HepG2 (cell line): ENCODE results near the gene RICTOR. TPM values are rescaled to one million over a fixed set of nuclear protein-coding genes. Genes with fewer than 3 reads are reported as not detected.

Experiments
- ATF7-NPFF ChIP-seq: sonication (generic); formaldehyde crosslinking; IDR thresholded peaks from 2 replicates; pipeline ENCODE4 v1.8.1; 2023; ENCODE audit warnings: mild to moderate bottlenecking, low read depth, missing genetic modification reagents, moderate library complexity
- BRCA1 ChIP-seq: sonication (generic); formaldehyde crosslinking; IDR thresholded peaks from 2 replicates; pipeline ENCODE4 v1.4.0; 2020; ENCODE audit warnings: missing genetic modification reagents
- CAMTA2 ChIP-seq: sonication (generic); formaldehyde crosslinking; IDR thresholded peaks from 2 replicates; pipeline ENCODE4 v1.4.0; 2020; ENCODE audit warnings: mild to moderate bottlenecking, missing genetic modification reagents, borderline replicate concordance
- CEBPB ChIP-seq: IDR thresholded peaks from 2 replicates; pipeline ENCODE4 v1.6.1; 2011; ENCODE audit warnings: low read depth, low read length, improper control_type of control experiment, borderline replicate concordance
- CREB1 ChIP-seq, 2 experiments: fragments of 450-650 bp in 1 of 2; IDR thresholded peaks; 2 replicates each; pipeline ENCODE4 v1.6.1; 2016 to 2017; ENCODE audit warnings: control low read depth in 1 of 2, mild to moderate bottlenecking in 1 of 2, missing compliant biosample characterization in 1 of 2, missing genetic modification characterization in 1 of 2
- ELF3 ChIP-seq: IDR thresholded peaks from 2 replicates; pipeline ENCODE4 v1.6.1; 2016; ENCODE audit warnings: missing genetic modification reagents, missing compliant biosample characterization
- ERF ChIP-seq: IDR thresholded peaks from 2 replicates; pipeline ENCODE4 v1.6.1; 2018; ENCODE audit warnings: missing biosample characterization, missing genetic modification reagents
- HIVEP1 ChIP-seq: sonication (generic); formaldehyde crosslinking; IDR thresholded peaks from 2 replicates; pipeline ENCODE4 v1.4.0; 2020; ENCODE audit warnings: mild to moderate bottlenecking, missing genetic modification reagents
- HMG20A ChIP-seq: IDR thresholded peaks from 2 replicates; pipeline ENCODE4 v1.6.1; 2016; ENCODE audit warnings: borderline replicate concordance
- HOXA5 ChIP-seq: sonication (generic); formaldehyde crosslinking; IDR thresholded peaks from 2 replicates; pipeline ENCODE4 v1.4.0; 2020; ENCODE audit warnings: missing genetic modification reagents
- HOXA9 ChIP-seq: sonication (generic); formaldehyde crosslinking; IDR thresholded peaks from 2 replicates; pipeline ENCODE4 v1.8.1; 2022; ENCODE audit warnings: missing genetic modification reagents, mild to moderate bottlenecking, moderate library complexity, borderline replicate concordance
- HOXD1 ChIP-seq: sonication (generic); formaldehyde crosslinking; IDR thresholded peaks from 2 replicates; pipeline ENCODE4 v1.5.0; 2020; ENCODE audit warnings: missing genetic modification reagents
- KDM5B ChIP-seq: sonication (generic); formaldehyde crosslinking; IDR thresholded peaks from 2 replicates; pipeline ENCODE4 v1.4.0; 2020; ENCODE audit warnings: missing genetic modification reagents, mild to moderate bottlenecking, borderline replicate concordance
- MTA1 ChIP-seq: sonication (generic); formaldehyde crosslinking; IDR thresholded peaks from 2 replicates; pipeline ENCODE4 v1.4.0; 2020; ENCODE audit warnings: missing genetic modification reagents, mild to moderate bottlenecking, borderline replicate concordance
- MXD4 ChIP-seq: IDR thresholded peaks from 2 replicates; pipeline ENCODE4 v1.6.1; 2016; ENCODE audit warnings: mild to moderate bottlenecking, missing biosample characterization, missing genetic modification reagents
- MYC ChIP-seq: sonication (generic); formaldehyde crosslinking; IDR thresholded peaks from 2 replicates; pipeline ENCODE4 v1.9.0; 2021; ENCODE audit warnings: missing genetic modification reagents, borderline replicate concordance
- NRL ChIP-seq: sonication (generic); formaldehyde crosslinking; IDR thresholded peaks from 2 replicates; pipeline ENCODE4 v1.5.0; 2020; ENCODE audit warnings: missing genetic modification reagents, mild to moderate bottlenecking, moderate library complexity, borderline replicate concordance
- RBFOX2 ChIP-seq: fragments of 200-400 bp; formaldehyde crosslinking; IDR thresholded peaks from 2 replicates; pipeline ENCODE4 v1.6.1; 2017; ENCODE audit warnings: low read depth, mild to moderate bottlenecking, low read length
- SMAD9 ChIP-seq: sonication (generic); formaldehyde crosslinking; IDR thresholded peaks from 2 replicates; pipeline ENCODE4 v1.5.1; 2020; ENCODE audit warnings: mild to moderate bottlenecking, missing genetic modification reagents
- SOX6 ChIP-seq, 2 experiments: fragments of 450-650 bp in 1 of 2; sonication (generic) in 1 of 2; formaldehyde crosslinking in 1 of 2; IDR thresholded peaks; 2 replicates each; pipeline versions ENCODE4 v1.4.0 to v1.6.1; 2017 to 2020; ENCODE audit warnings: antibody characterized with exemption in 1 of 2, mild to moderate bottlenecking in 1 of 2, missing genetic modification reagents in 1 of 2
- TAF1 ChIP-seq: sonication (generic); formaldehyde crosslinking; IDR thresholded peaks from 2 replicates; pipeline ENCODE4 v1.4.0; 2020; ENCODE audit warnings: missing genetic modification reagents
- ZBTB21 ChIP-seq: sonication (generic); formaldehyde crosslinking; IDR thresholded peaks from 2 replicates; pipeline ENCODE4 v1.4.0; 2020; ENCODE audit warnings: missing genetic modification reagents
- ZFP36 ChIP-seq: fragments of 150-350 bp; IDR thresholded peaks from 2 replicates; pipeline ENCODE4 v1.6.1; 2018; ENCODE audit warnings: borderline replicate concordance, low read length, low read depth; ENCODE audit not compliant: partially characterized antibody
- ZMYM4 ChIP-seq: sonication (generic); formaldehyde crosslinking; IDR thresholded peaks from 2 replicates; pipeline ENCODE4 v1.8.1; 2023; ENCODE audit warnings: mild to moderate bottlenecking, missing genetic modification reagents
- ZNF121 ChIP-seq: sonication (generic); formaldehyde crosslinking; IDR thresholded peaks from 2 replicates; pipeline ENCODE4 v1.5.0; 2020; ENCODE audit warnings: mild to moderate bottlenecking, missing genetic modification reagents
- ZNF143 ChIP-seq: sonication (generic); formaldehyde crosslinking; IDR thresholded peaks from 2 replicates; pipeline ENCODE4 v1.4.0; 2020; ENCODE audit warnings: missing genetic modification reagents
- ZNF274 ChIP-seq: sonication (generic); formaldehyde crosslinking; IDR thresholded peaks from 2 replicates; pipeline ENCODE4 v1.5.1; 2020; ENCODE audit warnings: mild to moderate bottlenecking, missing genetic modification reagents
- ZNF484 ChIP-seq: sonication (generic); formaldehyde crosslinking; IDR thresholded peaks from 2 replicates; pipeline ENCODE4 v1.5.1; 2020; ENCODE audit warnings: mild to moderate bottlenecking, low read depth, missing genetic modification reagents, borderline replicate concordance
- ZNF709 ChIP-seq: sonication (generic); formaldehyde crosslinking; IDR thresholded peaks from 2 replicates; pipeline ENCODE4 v1.5.0; 2020; ENCODE audit warnings: mild to moderate bottlenecking, missing genetic modification reagents
- ZNF879 ChIP-seq: sonication (generic); formaldehyde crosslinking; IDR thresholded peaks from 2 replicates; pipeline ENCODE4 v1.8.1; 2023; ENCODE audit warnings: missing genetic modification reagents
- polyA plus RNA-seq, 8 experiments: library from polyadenylated mRNA; depleted of rRNA in 3 of 8; stranded (reverse) in 7 of 8; unstranded in 1 of 8; fragments of >200 nt; fragmentation: Illumina TruSeq in 4 of 8; extraction: Trizol in 4 of 8; gene quantifications; 2 replicates each; pipeline versions ENCODE4 v1.2.1 to v1.2.3, GENCODE V29; 2011 to 2016; ENCODE audit warnings: low read depth in 4 of 8, missing spikeins in 1 of 8, mixed read lengths in 1 of 8; ENCODE audit not compliant: insufficient read depth in 1 of 8
- total RNA-seq, 5 experiments: library from RNA; depleted of rRNA; stranded (reverse); fragments of >200 nt; fragmentation: Illumina TruSeq; extraction: Trizol; gene quantifications; 2 replicates each; pipeline ENCODE4 v1.2.3, GENCODE V29; 2016; ENCODE audit warnings: low read depth in 1 of 5
- TF ChIP-seq, protein P1 (sequence below): sonication (generic); formaldehyde crosslinking; IDR thresholded peaks from 2 replicates; pipeline ENCODE4 v1.8.1; 2023; ENCODE audit warnings: missing genetic modification reagents, mild to moderate bottlenecking, borderline replicate concordance
- TF ChIP-seq, protein P2 (sequence below): sonication (generic); formaldehyde crosslinking; IDR thresholded peaks from 2 replicates; pipeline ENCODE4 v1.4.0; 2020; ENCODE audit warnings: missing genetic modification reagents, borderline replicate concordance
- TF ChIP-seq, protein P3 (sequence below): sonication (generic); formaldehyde crosslinking; IDR thresholded peaks from 2 replicates; pipeline ENCODE4 v1.4.0; 2020; ENCODE audit warnings: mild to moderate bottlenecking, missing genetic modification reagents

Gene RICTOR
- total and polyA plus RNA-seq, 2 of the 13 experiments (the other 11 are each of a cell fraction or from before 2014, with no cell fraction given) = 10.7 to 15.4 TPM

DNA sequence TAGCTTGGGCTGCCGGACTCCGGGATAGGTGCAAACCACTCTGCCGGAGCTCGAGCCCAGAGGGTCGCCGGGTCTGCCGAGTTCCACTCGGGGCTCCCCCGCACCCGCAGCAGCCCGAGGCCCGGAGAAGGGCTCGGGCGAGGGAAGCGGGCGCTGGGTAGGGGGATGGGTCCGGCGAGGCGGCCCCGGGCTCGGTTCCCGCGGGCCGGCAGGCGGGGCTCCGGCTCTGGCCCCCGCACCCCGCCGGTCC is 507 bp downstream of the RICTOR start (continued):
- TF ChIP-seq MXD4 (CRISPR knock-in tag) (no peak), SMAD9 (CRISPR knock-in tag) (no peak), HOXA5 (CRISPR knock-in tag) (no peak), CREB1 (IDR thresholded peaks at IDR 0.05) (no peak), CREB1 (CRISPR knock-in tag; IDR thresholded peaks at IDR 0.05) (no peak), ELF3 (CRISPR knock-in tag) (no peak), SOX6 (IDR thresholded peaks at IDR 0.05) (no peak), SOX6 (CRISPR knock-in tag; IDR thresholded peaks at IDR 0.05) (no peak), ZNF121 (CRISPR knock-in tag) (no peak), ZNF274 (CRISPR knock-in tag) (no peak), ZNF143 (CRISPR knock-in tag) (no peak), NRL (no peak), MYC (CRISPR knock-in tag) (no peak), CAMTA2 (CRISPR knock-in tag) (0 out of 2 replicates have a peak, but pooled peaks have one; percentile 4), ZMYM4 (CRISPR knock-in tag) (no peak), KDM5B (CRISPR knock-in tag) (peak; percentile 65; the same call in 1 of the 2 replicates), HOXA9 (CRISPR knock-in tag) (0 out of 2 replicates have a peak, but pooled peaks have one; percentile 37), ERF (CRISPR knock-in tag) (no peak), TAF1 (CRISPR knock-in tag) (no peak), HMG20A (no peak), CEBPB (no peak), RBFOX2 (0 out of 2 replicates have a peak, but pooled peaks have one; percentile 24), HIVEP1 (peak; percentile 23; the same call in 1 of the 2 replicates), ZBTB21 (CRISPR knock-in tag) (no peak), ZNF879 (CRISPR knock-in tag) (no peak), ZFP36 (no peak), ZNF709 (CRISPR knock-in tag) (no peak), HOXD1 (CRISPR knock-in tag) (no peak), ZNF484 (CRISPR knock-in tag) (no peak), MTA1 (CRISPR knock-in tag) (no peak), BRCA1 (CRISPR knock-in tag) (no peak), ATF7-NPFF (CRISPR knock-in tag) (no peak)
- TF ChIP-seq, protein P1, sequence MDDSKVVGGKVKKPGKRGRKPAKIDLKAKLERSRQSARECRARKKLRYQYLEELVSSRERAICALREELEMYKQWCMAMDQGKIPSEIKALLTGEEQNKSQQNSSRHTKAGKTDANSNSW (CRISPR knock-in tag) = no peak
- TF ChIP-seq, protein P2, sequence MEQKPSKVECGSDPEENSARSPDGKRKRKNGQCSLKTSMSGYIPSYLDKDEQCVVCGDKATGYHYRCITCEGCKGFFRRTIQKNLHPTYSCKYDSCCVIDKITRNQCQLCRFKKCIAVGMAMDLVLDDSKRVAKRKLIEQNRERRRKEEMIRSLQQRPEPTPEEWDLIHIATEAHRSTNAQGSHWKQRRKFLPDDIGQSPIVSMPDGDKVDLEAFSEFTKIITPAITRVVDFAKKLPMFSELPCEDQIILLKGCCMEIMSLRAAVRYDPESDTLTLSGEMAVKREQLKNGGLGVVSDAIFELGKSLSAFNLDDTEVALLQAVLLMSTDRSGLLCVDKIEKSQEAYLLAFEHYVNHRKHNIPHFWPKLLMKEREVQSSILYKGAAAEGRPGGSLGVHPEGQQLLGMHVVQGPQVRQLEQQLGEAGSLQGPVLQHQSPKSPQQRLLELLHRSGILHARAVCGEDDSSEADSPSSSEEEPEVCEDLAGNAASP (CRISPR knock-in tag) = no peak
- TF ChIP-seq, protein P3, sequence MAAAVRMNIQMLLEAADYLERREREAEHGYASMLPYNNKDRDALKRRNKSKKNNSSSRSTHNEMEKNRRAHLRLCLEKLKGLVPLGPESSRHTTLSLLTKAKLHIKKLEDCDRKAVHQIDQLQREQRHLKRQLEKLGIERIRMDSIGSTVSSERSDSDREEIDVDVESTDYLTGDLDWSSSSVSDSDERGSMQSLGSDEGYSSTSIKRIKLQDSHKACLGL (CRISPR knock-in tag) = peak; percentile 55
